T-helper 9 cell (primary cell): ENCODE measurements around the gene AP2A2.

Experiments used
- DNase-seq: peaks from one replicate; pipeline ENCODE4 v3.0.0-alpha.2; 2020

The AP2A2 gene

DNA sequence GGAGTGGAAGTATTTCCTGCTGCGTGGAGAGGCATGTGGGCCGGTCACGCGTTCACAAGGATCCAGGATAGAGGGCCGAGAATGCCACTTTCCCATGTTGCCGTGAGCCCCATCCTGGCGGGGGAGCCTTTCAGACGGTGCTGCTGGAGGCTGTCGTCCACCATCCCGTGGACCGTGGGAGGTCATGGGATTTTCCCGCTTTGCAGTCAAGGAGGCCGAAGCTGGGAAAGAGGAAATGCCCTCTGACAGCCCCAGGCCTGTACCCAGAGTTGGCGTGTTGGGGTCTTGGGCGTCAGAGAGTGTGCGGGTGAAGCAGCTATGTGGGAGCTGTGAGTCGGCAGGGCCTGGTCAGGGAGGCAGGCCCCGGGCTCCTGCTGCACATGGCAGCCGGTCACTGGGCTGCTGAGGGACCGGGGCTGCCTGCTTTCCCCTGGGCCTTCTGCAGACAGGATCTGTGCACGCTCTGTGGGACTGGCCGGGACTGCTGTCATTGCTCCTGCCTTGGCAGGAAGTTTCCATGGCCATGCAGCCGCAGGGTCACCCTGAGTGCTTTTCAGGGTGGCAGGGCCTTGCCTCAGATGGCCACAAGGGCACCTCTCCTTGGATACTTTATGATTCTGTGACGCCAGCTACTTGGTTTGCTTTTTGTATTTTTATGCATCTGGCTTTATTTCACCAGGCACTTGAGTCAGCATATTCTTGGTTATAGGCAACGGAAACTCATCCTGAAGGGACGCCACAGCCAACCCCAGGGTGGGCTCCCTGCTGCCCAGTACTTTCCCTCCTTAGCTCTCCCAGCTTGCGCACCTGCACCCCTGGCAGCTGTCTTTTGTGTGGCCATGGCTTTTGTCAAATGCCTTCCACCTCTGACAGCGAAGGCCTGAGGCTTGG is 52.4 kb downstream of the AP2A2 start:
- no peak for DNase-seq

DNA sequence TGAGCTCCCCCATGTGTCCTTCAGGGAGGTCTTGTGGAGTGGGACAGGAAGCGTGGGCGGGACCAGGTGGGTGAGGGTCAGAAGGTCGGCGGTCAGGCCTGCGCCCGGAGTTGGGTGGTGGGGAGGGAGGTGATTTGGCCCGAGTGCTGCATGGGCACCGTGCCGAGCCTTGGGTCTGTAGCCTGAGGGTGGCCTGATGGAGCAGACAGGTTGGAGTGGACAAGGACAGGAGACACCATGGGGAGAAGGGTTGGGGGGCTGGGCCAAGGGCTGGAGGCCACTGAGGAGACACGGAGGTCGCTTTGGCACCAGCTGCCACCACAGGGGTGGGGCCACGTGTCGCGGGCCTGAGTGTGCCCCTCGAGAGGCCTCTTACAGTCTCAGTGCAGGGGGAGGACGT is 53.1 kb downstream of the AP2A2 start:
- DNase-seq = no peak

GRCh38 chr11:980438-981357 is 55.0 kb downstream of the AP2A2 start:
- DNase-seq = no peak

DNA sequence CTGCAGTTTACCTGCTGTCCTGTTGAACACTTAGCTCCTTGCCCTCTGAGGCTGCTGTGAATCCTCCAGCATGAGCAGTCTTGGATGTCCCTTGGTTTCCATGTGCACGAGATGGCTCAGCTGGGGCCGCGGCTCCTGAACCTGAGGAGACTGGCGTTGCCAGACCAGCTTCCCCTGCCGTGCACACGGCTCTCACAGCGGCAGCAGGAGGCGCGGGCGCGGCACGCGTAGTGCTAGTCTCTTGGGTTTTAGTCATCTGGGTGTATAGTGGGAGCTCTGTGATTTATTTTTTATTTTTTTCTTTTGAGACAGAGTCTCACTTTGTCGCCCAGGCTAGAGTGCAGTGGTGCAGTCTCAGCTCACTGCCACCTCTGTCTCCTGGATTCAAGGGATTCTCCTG is 56.1 kb downstream of the AP2A2 start:
- no peak for DNase-seq

- no peak for DNase-seq
Observed at GRCh38 chr11:984546-984945, 58.9 kb downstream of the AP2A2 start.

DNA sequence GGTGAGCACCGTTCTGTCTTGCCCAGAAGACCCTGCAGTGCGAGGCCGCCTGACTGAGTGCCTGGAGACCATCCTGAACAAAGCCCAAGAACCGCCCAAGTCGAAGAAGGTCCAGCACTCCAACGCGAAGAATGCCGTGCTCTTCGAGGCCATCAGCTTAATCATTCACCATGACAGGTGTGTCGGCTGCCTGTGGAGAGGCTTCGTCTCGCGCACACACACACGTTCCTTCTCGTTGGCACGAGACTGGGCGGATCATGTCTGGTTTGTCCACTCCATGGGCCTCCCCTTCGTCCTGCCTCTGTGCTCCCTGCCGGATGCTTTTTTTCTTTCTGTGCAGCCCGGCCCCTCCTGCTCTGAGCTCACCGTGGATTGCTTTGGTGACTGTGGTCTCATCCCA is 59.7 kb downstream of the AP2A2 start:
- no peak for DNase-seq

DNA sequence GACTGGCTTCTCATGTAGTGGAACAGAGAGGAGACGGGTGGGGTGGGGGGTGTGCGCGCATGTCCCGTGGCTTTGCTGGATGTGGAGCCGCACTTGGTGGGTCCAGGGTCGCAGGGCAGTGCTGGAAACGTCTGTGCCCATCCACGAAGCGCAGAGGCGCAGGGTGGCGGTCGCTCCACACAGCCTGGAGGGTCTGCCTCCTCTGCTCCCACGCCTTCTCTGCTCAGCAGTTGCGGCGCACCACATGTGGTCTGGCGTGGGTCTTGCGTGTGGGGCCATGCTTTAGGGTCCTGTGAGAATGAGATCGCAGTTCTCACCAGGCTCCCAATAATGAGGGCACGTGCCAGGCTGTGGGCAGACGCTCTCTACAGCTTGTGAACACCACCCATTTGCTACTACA is 60.2 kb downstream of the AP2A2 start:
- DNase-seq = no peak

- no peak for DNase-seq
Observed at GRCh38 chr11:986270-986951, 60.7 kb downstream of the AP2A2 start.

DNA sequence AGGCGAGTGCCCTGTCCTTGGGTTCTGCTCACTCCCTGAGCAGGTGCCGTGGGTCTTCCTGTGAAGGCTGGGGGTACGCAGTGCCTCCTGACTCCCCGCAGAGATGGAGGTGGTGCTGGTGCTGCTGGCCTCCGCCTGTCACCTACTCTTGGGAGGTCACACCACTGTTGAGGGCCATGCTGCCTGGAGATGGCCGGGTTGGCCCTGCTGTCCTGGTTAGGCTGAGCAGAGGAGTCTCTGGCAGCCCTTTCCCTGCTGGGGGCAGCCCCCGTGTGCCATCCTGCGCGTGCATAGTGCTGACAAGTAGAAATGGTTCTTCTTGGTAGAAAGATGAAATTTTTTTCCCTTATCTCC is 61.3 kb downstream of the AP2A2 start:
- DNase-seq = no peak

DNA sequence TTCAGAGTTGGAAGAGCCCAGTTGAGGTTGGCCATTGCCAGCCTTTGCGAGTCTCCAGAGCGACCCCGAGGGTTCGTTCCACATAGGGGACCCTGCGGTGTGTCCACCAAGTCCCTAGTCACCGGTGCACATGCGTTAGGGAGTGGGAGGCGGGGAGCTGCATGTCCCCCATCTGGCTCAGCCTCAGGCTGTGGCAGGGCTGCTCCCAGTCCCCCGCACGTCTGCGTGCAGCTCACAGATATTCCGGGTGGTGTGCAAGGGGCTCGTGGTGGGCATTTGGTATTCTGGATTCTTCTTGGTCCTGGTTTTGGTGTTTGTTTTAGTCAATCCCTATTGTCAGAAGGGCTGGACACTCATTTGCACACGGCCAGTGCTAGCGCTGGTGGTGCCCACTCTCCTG is 62.0 kb downstream of the AP2A2 start:
- DNase-seq = no peak

DNA sequence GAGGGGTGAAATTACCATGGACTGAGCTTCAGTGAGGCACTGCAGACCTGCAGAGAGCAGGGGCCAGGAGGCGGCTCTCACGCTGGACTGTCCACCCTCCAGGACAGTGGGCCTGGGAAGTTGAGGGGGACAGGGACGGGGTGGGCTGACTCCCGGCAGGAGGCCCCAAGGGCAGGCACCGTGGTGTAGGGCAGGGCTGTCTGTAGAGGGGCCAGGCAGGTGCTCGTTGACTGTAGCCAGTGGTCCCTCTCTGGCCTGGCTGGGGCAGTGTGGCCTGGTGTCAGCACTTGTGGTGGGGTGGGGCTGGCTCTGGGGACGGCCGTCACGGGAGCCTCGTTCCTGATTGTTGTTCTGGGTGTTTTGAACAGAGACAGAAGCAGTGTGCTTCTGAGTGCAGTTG is 64.4 kb downstream of the AP2A2 start:
- no peak for DNase-seq

DNA sequence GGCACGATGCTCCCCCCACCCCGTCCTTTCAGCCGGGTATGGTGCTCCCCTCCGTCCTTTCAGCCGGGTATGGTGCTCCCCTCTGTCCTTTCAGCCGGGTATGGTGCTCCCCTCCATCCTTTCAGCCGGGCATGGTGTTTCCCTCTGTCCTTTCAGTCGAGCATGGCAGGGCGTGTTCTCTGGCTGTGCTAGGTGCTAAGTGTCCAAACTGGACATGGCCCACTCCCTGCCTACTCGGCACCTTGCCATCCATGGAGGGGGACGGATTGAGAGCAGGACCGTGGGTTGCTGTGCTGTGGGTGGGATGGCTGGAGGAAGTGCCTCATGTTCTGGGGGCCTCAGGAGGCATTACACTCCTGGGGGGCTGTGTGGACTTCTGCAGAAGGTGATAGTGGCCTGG is 65.4 kb downstream of the AP2A2 start:
- no peak for DNase-seq

- DNase-seq = no peak
Observed at GRCh38 chr11:991711-992307, 66.1 kb downstream of the AP2A2 start.

GRCh38 chr11:992577-992976 is 66.9 kb downstream of the AP2A2 start:
- DNase-seq = no peak

GRCh38 chr11:993632-994167 is 68.0 kb downstream of the AP2A2 start:
- no peak for DNase-seq

GRCh38 chr11:995044-995751 is 69.5 kb downstream of the AP2A2 start:
- no peak for DNase-seq

DNA sequence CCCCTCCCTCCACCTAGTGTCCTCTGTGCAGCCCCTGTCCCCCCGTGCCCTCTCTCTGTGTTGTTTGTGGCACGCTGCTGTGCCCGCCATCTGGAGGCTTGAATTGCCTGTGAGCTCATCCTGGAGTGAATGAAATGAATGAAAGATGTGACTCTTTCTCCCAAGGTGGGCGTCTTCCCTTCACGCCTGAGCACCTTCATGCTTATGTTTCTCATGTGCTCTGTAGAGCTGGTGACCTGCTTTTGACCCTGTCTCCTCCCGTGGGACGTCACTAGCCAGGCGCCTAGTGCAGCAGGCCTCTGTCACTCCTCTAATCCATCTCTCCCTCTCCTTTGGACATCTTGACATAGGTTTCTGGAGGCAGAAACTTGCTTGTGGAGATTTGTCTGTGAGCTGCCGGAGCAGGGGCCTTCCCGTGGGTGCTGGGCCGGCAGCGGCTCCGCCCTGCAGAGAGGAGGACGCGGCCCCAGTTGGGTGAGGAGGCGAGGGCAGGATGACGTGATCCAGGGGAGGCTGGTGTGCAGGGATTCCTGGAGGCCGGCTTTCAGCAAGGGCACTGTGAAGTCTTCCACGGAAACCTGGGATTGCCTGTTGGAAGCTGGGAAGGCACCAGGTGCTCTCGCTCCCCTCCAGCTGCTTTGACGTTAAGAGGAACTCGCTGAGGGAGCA is 70.2 kb downstream of the AP2A2 start:
- DNase-seq = no peak

GRCh38 chr11:996681-997080 is 71.0 kb downstream of the AP2A2 start:
- DNase-seq = no peak

DNA sequence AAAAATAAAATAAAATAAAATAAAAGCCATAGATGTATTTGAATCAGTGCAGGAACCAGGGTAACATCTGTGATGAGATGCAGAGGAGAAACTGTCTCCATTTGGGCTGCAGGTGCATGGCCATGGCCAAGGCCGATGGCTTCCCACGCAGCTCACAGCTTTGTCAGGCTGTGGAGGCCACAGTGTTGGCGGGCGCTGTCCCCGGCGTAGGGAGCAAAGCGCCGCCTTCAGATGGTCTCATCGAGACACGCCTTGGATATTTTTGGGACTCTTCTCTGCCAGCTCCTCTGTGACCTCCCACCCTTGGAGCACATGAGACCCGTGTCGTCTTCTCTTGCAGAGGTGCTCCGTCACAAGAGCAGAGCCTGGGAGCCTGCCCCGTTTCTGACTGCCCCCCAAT is 72.2 kb downstream of the AP2A2 start:
- DNase-seq = no peak

- no peak for DNase-seq
Observed at GRCh38 chr11:999009-999408, 73.3 kb downstream of the AP2A2 start.
